Endodermal cell (in vitro differentiated cells): ENCODE measurements around the gene OAT. TPM values are rescaled to one million over a fixed set of nuclear protein-coding genes. Genes with fewer than 3 reads are reported as not detected.
A peak's percentile ranks its signal among the peaks of the same experiment; 100 is the strongest.

Experiments used
- DNase-seq: peaks from one replicate; pipeline ENCODE4 v3.0.0-alpha.2; 2017
- H3K27ac ChIP-seq: 2 replicates; pipeline ENCODE4 v1.5.1; 2013; ENCODE audit warnings: mild to moderate bottlenecking, low read depth, low read length, moderate library complexity
- H3K27me3 ChIP-seq: 2 replicates; pipeline ENCODE4 v1.6.1; 2013; ENCODE audit warnings: mild to moderate bottlenecking, low read length, moderate library complexity; ENCODE audit not compliant: insufficient read depth, control insufficient read depth, poor library complexity, severe bottlenecking
- H3K36me3 ChIP-seq: 2 replicates; pipeline ENCODE4 v1.7.0; 2013; ENCODE audit warnings: mild to moderate bottlenecking, low read length, moderate library complexity; ENCODE audit not compliant: control insufficient read depth, insufficient read depth
- H3K4me1 ChIP-seq: one replicate; pipeline ENCODE4 v1.7.0; 2013; ENCODE audit warnings: low read length; ENCODE audit not compliant: control insufficient read depth, insufficient read depth
- H3K4me3 ChIP-seq: 2 replicates; pipeline ENCODE4 v1.5.1; 2013; ENCODE audit warnings: mild to moderate bottlenecking, low read length, moderate library complexity
- H3K9ac ChIP-seq: 2 replicates; pipeline ENCODE4 v1.6.1; 2013; ENCODE audit warnings: mild to moderate bottlenecking, low read length, moderate library complexity; ENCODE audit not compliant: poor library complexity, severe bottlenecking; ENCODE audit errors: extremely low read depth
- H3K9me3 ChIP-seq: 2 replicates; pipeline ENCODE4 v1.6.1; 2013; ENCODE audit warnings: mild to moderate bottlenecking, low read length, moderate library complexity; ENCODE audit not compliant: control insufficient read depth
- H3K27ac Mint-ChIP-seq: 2 replicates; pipeline ENCODE4 v1.8.0; 2020; ENCODE audit warnings: mixed read lengths
- H3K27me3 Mint-ChIP-seq: 2 replicates; pipeline ENCODE4 v1.8.0; 2021; ENCODE audit warnings: mild to moderate bottlenecking, mixed read lengths; ENCODE audit not compliant: insufficient read depth
- H3K36me3 Mint-ChIP-seq: 2 replicates; pipeline ENCODE4 v1.8.0; 2020; ENCODE audit warnings: low read depth, mixed read lengths
- H3K4me1 Mint-ChIP-seq: 2 replicates; pipeline ENCODE4 v1.8.0; 2020; ENCODE audit warnings: mixed read lengths
- H3K4me3 Mint-ChIP-seq: 2 replicates; pipeline ENCODE4 v1.8.0; 2020; ENCODE audit warnings: mild to moderate bottlenecking, moderate library complexity, mixed read lengths
- H3K9me3 Mint-ChIP-seq: 2 replicates; pipeline ENCODE4 v1.8.0; 2020; ENCODE audit warnings: mild to moderate bottlenecking, mixed read lengths
- CTCF ChIP-seq: fragments of 200-600 bp; sonication (generic); conservative IDR thresholded peaks from 2 replicates; pipeline ENCODE4 v1.5.0; 2021; ENCODE audit warnings: antibody characterized with exemption, mild to moderate bottlenecking
- WGBS, 2 experiments: methylation state at CpG; one replicate each; pipeline versions ENCODE4 v1.1.5 to v1.1.7; 2013; ENCODE audit warnings: missing lambda C conversion rate in 2 of 2, mixed read lengths in 1 of 2; ENCODE audit not compliant: insufficient coverage in 1 of 2, insufficient read length in 1 of 2; 5-methylcytosine and 5-hydroxymethylcytosine counted together
- total RNA-seq, 2 donors: library from RNA; stranded (reverse); fragmentation: NEBNext Ultra II Directional in 1 of 2; extraction: Animal tissue kit (Norgen Biotek cat#: 25700) in 1 of 2; gene quantifications; 2 replicates in 1 of 2; 3 replicates in 1 of 2; pipeline ENCODE4 v1.2.1, GENCODE V29; 2021

Gene OAT
- total RNA-seq, 2 donors from 2014 or later, result 58.6 to 71.6 TPM

- H3K4me3 ChIP-seq, result peak within 1 kb of the TSS; percentile 75
- peak; percentile 96 for DNase-seq
- H3K27me3 ChIP-seq, result peaks cover 60% of the 10 kb centered on the region
- Mint-ChIP-seq H3K4me3 (peak within 1 kb of the TSS; percentile 61), H3K9me3 (no peaks in the 10 kb centered on the region), H3K27ac (peak within 1 kb of the TSS; percentile 77), H3K4me1 (peaks cover 50% of the 10 kb centered on the region), H3K36me3 (no peaks in the 10 kb centered on the region), H3K27me3 (peaks cover 88% of the 10 kb centered on the region)
- H3K27ac ChIP-seq, result no peak within 1 kb of the TSS
- TF ChIP-seq CTCF, result no peak
- no peaks in the 10 kb centered on the region for H3K36me3 ChIP-seq
- H3K9ac ChIP-seq, result no peak within 1 kb of the TSS
- WGBS, 2 experiments, result 3% methylated on average over 29 to 57 of the region's 57 CpGs
- H3K9me3 ChIP-seq, result no peaks in the 10 kb centered on the region
- peaks cover 14% of the 10 kb centered on the region for H3K4me1 ChIP-seq
Measured at GRCh38 chr10:124450012-124450782, 31.5 kb upstream of the OAT start, which contains the start of gene NKX1-2. Gene NKX1-2, minus strand, starts transcription at chr10:124450035. Its CDS starts 92 bp downstream, at chr10:124449943.

GRCh38 chr10:124449170-124450011 lies 30.7 kb upstream of the OAT start:
- Mint-ChIP-seq H3K36me3 (no peaks in the 10 kb centered on the region), H3K27ac (no peak overlapping the region), H3K4me3 (peak overlapping the region; percentile 61), H3K9me3 (no peaks in the 10 kb centered on the region), H3K27me3 (peaks cover 87% of the 10 kb centered on the region), H3K4me1 (peaks cover 43% of the 10 kb centered on the region)
- Histone ChIP-seq H3K27me3 (peaks cover 61% of the 10 kb centered on the region), H3K4me1 (peaks cover 13% of the 10 kb centered on the region), H3K36me3 (no peaks in the 10 kb centered on the region), H3K4me3 (peak overlapping the region; percentile 75), H3K9me3 (no peaks in the 10 kb centered on the region), H3K9ac (no peak overlapping the region), H3K27ac (no peak overlapping the region)
- DNase-seq, result peak; percentile 78
- TF ChIP-seq CTCF, result no peak
- 1 to 3% methylated on average over 24 to 59 of the region's 59 CpGs for WGBS, 2 experiments

DNA sequence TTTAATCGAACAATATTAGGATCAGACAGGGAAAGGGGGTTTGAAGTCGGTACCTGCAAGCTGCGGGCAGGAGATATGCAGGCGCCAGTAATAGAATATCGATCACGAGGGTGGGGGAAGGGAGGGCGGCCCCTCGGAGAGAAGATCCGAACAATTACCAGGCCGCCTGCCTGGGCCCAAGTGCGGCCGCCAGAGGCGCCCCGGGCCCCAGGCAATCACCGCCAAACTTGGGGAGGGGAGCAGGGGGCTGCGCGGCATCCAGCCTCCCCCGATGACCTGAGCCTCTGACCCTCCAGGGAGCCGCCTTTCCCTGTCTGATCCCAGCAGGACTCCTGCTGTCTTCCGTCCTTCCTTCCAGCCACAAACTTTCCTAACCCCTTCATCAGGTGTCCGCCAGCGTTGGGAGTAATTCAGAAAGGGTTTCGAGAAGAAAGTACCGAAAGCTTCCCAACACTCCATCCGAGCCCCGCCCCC lies 30.0 kb upstream of the OAT start:
- peaks cover 85% of the 10 kb centered on the region for H3K27me3 Mint-ChIP-seq
- Histone ChIP-seq H3K9ac (no peak overlapping the region), H3K4me1 (peaks cover 10% of the 10 kb centered on the region), H3K36me3 (no peaks in the 10 kb centered on the region), H3K27ac (no peak overlapping the region), H3K4me3 (peak overlapping the region; percentile 75), H3K27me3 (peaks cover 61% of the 10 kb centered on the region), H3K9me3 (no peaks in the 10 kb centered on the region)
- H3K27ac Mint-ChIP-seq, result no peak overlapping the region
- peaks cover 36% of the 10 kb centered on the region for H3K4me1 Mint-ChIP-seq
- H3K36me3 Mint-ChIP-seq, result no peaks in the 10 kb centered on the region
- peak overlapping the region; percentile 61 for H3K4me3 Mint-ChIP-seq
- no peaks in the 10 kb centered on the region for H3K9me3 Mint-ChIP-seq
- TF ChIP-seq CTCF, result peak; percentile 71
- WGBS, 2 experiments, result 0 to 1% methylated on average over 7 to 26 of the region's 26 CpGs
- DNase-seq, result peak; percentile 77
